ENCODE results near the gene TEX52.
"Not testable (repeated sequence)": the region's sequence is repeated elsewhere in the genome, so short reads cannot be mapped to it uniquely, and the experiment has no call there.

The TEX52 gene

GRCh38 chr12:2857021-2857431, at the start of gene TEX52:
TSS of gene TEX52 (minus strand) at chr12:2857039. CDS start at chr12:2857026, 13 bp downstream.
- DNase-seq, result no peak

DNA sequence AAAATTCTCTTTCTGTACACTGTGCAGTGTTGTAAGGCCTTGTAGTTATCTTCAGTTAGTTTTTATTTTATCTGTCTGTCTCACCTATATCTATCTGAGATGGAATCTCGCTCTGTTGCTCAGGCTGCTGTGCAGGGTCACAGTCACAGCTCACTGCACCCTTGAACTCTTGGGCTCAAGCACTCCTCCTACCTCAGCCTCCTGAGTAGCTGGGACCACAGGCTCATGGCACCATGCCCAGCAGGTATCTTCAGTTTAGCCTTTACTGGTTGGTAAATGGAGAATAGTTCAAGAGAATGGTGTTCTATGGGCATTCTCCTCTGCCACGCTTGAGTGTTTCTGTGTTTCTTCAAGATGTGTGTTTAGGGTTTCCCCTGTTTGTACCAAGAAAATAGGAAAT, 47.4 kb upstream of the TEX52 start:
- DNase-seq, result no peak

GRCh38 chr12:2902272-2902880, 45.5 kb upstream of the TEX52 start:
- no peak for DNase-seq

DNA sequence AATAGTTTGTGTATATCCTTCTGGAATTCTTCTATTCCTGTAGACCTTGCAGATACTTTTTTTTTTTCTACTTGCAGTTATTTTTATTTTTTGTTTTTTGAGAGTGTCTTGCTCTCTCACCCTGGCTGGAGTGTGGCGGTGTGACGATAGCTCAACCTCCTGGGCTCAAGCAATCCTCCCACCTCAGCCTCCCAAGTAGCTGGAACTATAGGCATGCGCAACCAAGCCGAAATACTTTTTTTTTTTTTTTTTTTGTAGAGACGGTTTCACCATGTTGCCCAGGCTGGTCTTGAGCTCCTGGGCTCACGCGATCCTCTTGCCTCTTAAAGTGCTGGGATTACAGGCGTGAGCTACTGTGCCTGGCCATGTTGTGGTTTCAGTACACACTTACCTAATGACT, 43.8 kb upstream of the TEX52 start:
- DNase-seq, result no peak

- DNase-seq, result no peak
Observed at GRCh38 chr12:2897418-2897817, 40.6 kb upstream of the TEX52 start.

DNA sequence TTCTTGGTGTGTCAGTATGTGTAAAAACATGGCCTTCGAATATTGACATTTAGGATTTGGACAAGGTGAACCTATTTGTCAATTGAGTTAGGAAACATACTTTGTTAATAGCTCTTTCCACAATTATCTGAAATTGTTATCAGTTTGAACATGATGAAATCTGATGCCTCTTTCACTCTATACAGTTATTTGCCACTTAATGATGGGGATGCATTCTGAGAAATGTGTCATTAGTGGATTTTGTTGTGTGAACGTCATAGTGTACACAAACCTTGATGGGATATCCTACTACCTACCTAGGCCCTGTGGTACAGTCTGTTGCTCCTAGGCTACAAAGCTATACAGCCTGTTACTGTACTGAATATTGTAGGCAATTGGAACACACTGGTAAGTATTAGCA, 38.7 kb upstream of the TEX52 start:
- DNase-seq, result no peak

DNA sequence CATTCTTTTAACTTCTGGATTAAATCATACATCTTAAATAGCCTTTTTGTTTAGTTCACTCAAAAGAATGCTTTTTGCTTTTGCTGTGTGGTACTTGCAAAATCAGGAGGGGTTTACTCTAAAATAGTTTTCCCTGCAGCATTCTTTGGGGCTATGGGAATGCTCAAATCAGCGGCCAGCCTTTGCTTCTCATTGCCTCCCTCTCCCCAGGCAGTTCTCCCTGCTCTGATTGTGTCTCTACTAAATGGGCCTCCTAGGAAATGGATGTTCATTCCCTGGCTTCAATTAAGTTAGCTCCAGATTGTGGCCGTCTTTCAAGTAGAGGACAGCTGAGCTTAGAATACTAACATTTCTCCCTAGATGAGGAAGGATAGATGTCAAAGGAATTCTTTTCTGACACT, 38.2 kb upstream of the TEX52 start:
- DNase-seq, result no peak

DNA sequence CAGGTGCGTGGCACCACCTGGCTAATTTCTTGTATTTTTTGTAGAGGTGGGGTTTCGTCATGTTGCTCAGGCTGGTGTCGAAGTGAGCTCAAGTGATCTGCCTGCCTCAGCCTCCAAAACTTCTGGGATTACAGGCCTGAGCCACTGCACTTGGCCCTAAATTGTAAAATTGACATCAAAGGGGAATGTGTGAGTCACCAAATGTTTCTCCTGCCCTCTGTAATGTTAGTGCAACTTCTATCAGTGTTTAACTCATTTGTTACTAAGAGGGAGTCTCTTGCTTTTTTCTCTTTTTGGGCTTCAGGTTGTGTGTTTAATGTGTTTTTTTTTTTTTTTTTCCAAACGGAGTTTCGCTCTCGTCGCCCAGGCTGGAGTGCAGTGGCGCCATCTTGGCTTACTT, 36.2 kb upstream of the TEX52 start:
- DNase-seq, result no peak

GRCh38 chr12:2892246-2892645, 35.4 kb upstream of the TEX52 start:
- DNase-seq, result no peak

DNA sequence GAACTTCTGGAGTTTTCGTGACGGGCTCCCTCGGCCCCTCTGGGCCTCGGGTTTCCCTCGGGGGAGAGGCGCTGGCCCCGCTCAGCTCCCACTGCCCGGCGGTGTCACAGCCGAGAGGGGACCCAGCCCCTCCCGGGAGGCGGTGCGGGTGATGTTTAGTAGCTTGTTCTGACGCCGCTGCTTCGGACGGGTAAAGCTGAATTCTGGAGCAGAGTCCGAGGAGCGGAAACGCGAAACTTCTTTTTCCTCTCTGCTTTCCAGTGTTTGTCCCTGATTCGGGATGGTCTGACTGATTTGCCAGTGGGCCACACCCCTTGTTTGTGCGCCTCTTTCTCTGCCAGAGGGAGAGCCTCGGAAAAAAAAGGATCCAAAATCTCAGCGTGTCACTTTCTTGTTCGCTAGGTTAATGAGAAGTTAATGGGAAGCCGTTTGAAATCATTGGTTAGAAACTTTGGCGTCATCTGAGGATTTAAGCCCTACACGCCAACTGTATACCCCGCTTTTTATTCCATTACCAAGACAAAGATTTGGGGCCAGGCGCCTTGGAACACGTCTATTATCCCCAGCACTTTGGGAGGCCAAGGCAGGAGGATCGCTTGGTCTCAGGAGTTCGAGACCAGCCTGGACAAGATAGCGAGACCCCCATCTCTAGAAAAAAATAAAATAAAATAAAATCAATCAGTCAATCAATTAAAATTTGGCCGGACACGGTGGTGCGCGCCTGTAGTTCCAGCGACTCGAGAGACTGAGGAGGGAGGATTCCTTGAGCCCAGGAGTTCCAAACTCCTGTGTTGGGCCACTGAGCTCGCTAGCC, 34.6 kb upstream of the TEX52 start:
- peak in 2 of 4 experiments; percentile 24 to 36 for DNase-seq

DNA sequence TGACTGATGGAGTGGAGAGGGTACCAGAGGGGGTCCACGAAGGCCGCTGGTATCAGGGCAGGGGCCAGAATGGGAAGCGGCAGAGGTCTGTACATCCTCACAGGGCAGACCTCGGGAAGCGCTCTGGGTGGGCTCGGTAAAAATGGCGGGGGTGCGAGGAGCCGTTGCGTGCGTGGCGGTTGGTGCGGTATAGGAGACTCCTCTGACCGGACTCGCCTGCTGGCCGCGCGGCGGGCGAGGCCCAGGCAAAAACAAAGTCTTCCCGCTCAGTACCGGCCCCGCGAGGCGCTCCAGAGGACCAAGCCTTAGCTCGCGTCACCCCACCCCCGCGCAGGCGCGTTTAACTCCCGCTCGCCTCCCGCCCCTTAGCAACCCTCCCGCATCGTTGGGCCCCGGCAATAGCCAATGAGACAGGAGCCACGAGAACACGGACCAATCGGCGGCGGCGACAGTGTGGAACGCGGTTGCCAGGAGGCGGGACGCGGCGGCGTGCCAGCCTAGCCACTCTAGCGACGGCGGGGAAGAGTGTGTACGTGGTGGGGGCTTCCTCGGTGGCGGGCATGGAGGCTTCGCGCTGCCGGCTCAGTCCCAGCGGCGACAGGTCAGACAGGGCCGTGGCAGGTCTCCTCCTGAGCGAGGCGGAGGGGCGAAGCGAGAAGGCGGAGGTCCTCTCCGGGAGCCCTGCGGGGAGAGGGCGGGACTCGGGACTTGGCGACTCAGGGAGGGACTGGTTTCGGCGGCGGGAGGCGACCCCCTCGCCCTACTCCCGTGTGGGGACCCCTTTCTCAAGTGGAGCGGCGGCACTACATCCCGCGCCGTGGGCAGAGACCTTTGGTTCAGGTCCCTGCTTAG, 33.8 kb upstream of the TEX52 start, which contains the start of gene TULP3:
TSS of gene TULP3 (plus strand) at position 504 of the 852 bp plus-strand sequence. CDS start at position 561, 57 bp downstream.
- peak; percentile 95 to 98 (median 98) for DNase-seq

- no peak for DNase-seq
Observed at GRCh38 chr12:2890001-2890387, 33.2 kb upstream of the TEX52 start.

DNA sequence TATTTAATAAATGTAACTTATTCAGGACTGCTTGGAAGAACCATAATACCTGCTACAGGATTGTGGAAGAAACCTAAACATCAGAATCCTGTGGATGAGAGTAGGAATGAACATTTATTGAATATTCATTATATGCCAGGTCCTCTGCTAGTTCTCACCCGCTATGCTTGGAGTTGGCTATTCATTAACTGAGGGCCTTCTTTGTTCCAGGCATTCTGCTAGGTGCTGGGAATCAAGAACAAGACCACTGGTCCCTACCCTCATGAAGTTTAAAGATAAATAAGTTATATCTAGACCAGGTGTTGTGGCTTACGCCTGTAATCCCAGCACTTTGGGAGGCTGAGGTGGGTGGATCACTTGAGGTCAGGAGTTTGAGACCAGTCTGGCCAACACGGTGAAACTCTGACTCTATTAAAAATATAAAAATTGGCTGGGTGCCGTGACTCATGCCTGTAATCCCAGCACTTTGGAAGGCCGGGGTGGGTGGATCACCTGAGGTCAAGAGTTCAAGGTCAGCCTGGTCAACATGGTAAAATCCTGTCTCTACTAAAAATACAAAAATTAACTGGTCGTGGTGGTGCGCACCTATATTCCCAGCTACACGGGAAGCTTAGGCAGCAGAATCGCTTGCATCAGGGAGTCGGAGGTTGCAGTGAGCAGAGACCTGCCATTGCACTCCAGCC, 30.1 kb upstream of the TEX52 start:
- no peak for DNase-seq

GRCh38 chr12:2884810-2885209, 28.0 kb upstream of the TEX52 start:
- no peak for DNase-seq

GRCh38 chr12:2879853-2880252, 23.0 kb upstream of the TEX52 start:
- DNase-seq, result no peak

GRCh38 chr12:2877953-2878732, 21.3 kb upstream of the TEX52 start:
- DNase-seq, result no peak

DNA sequence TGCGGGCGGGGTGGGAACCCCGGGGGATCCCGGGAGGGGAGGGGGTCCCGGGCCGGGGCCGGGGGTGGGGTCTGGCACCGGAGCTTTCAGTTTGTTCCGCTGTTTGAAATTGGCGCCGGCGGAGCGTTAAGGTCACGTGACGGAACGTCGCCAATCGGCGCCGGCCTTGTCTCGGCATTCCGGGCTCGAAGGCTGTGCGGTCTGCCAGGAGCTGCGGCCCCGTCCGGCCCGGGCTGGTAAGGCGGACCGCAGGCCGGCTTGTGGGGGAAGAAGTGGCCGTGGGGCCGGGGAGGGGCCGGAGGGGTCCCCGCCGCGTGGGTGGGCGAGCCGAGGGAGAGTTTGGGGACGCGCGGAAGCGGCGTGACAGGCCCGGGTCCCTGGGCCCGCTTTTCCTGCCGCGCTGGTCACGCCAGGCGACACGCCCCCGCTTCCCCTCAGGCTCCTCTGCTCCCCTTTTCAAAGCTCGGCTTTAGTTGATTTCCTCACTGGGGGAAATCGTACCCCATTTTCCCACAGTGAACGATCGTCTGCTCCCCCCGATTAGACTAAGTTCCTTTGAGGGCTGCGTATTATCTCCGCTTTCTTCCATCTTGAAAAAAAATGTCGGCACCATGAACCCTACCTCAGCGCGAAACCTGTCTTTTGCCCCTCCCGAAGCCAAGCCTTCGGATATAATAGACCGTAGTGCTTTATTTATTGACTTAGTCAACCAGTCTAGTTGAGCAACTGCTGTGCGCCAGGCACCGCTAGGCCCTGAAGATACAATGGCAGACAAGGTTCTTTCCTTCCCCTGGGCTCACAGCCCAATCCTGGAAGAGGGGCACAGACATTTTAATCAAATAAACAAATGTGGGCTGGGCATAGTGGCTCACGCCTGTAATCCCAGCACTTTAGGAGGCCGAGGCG, 20.5 kb upstream of the TEX52 start, which contains the start of the genes FOXM1 and RHNO1:
TSS of gene FOXM1 (minus strand) at position 128 of the 906 bp plus-strand sequence. CDS start 2,696 bp downstream, outside the sequence.
TSS of gene RHNO1 (plus strand) at position 177 of the 906 bp plus-strand sequence. CDS start 8,144 bp downstream, outside the sequence.
- DNase-seq, result peak; percentile 69 to 80 (median 76)

DNA sequence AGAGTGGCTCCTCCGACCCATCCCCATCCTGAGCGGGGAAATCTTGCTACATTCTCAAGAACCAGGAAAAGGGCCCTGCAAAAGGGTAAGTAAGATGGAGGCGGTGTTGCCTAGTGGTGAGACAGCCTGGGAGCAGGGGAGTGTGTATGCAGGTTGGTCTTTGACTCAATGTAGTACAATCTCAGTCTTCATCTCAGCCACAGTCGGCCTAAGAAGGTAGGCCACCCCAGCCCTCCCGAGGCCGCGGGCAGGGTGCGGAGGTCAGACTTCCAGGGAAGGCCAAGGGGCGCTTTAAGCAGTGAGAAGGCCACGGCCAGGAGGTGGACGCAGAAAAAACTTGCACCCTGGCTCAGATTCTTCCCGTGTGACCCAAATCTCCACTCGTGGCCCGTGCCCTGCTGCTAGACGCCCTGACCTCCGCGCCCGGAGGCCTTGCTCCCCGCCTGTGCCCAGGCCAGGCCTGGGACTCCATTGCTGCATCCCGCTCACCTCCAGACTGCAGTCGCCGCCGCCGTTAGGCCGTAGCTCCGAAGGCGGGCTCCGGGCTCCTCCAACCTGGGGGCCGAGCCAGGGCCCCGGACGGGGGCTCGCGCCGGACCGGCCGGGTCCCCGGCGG, 19.7 kb upstream of the TEX52 start:
- no peak for DNase-seq

DNA sequence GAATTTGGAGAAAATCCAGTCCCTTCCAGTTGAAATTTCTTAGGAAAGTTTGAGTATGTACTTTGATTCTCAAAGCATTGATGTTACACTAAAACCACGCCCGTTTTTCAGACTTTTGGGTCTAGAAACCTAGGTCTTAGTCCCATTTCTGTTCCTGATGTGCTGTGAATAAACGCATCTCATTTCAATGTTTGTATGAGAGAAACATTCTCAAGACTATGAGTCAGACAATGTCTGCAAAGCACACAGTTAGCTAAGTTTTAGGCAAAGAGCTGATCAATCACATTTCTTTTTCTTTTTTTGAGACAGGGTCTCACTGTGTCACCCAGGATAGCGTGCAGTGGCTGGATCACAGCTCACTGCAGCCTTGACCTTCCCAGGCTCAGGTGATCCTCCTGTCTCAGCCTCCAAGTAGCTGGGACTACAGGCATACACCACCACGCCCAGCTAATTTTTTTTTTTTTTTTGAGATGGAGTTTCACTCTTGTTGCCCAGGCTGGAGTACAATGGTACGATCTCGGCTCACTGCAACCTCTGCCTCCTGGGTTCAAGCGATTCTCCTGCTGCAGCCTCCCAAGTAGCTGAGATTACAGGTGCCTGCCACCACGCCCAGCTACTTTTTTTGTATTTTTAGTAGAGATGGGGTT, 12.3 kb upstream of the TEX52 start:
- not testable (repeated sequence) for DNase-seq

DNA sequence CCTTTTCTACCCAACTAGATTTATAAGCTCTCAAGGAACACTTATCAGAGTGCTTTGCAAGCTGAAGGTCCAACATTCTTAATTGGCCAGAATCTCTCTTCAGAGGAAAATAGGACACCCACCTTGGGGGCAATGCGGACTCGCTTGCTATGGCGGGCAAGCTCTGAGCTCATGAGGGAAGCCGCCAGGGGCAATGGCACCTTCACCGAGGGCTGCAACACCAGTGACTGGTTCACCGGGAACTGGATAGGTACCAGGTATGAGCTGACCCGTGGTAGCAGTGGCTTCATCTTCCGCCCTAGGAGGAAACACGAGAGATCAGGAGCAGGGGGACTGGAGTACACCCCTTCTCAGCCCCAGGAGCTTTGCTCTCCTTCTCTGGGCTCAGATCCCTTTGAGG, 7.4 kb upstream of the TEX52 start:
- no peak for DNase-seq
